ENCODE data around the gene SELENON.

- TF ChIP-seq CTCF (IDR thresholded peaks at IDR 0.05; ENCODE audit: insufficient read depth, low read depth, low read length) (no peak), EZH2 (IDR thresholded peaks at IDR 0.05; ENCODE audit: insufficient read depth, low read length) (no peak)
These were observed 28.5 kb downstream of the SELENON start for GRCh38 chr1:25828491-25828890.
